Stimulated activated CD8-positive, alpha-beta memory T cell treated with anti-CD3 and anti-CD28 coated beads, Interleukin-12 subunit alpha, Interleukin-12 subunit beta, amount 100 ng/mL, for 4 hours (primary cell): ENCODE data around the gene ST3GAL6.

ENCODE experiments used
- DNase-seq: peaks from one replicate; pipeline ENCODE4 v3.0.0-alpha.2; 2020; ENCODE audit warnings: low read depth

The ST3GAL6 gene

GRCh38 chr3:98777286-98777685 is 14.1 kb downstream of the ST3GAL6 start:
- DNase-seq = no peak

GRCh38 chr3:98777801-98778220 is 14.7 kb downstream of the ST3GAL6 start:
- DNase-seq = no peak

- DNase-seq = no peak
Measured at GRCh38 chr3:98778383-98778782, 15.2 kb downstream of the ST3GAL6 start.

GRCh38 chr3:98778852-98779413 is 15.8 kb downstream of the ST3GAL6 start:
- no peak for DNase-seq

GRCh38 chr3:98779541-98780335 is 16.6 kb downstream of the ST3GAL6 start:
- DNase-seq = no peak

- DNase-seq = no peak
Measured at GRCh38 chr3:98780343-98780742, 17.2 kb downstream of the ST3GAL6 start.

GRCh38 chr3:98782824-98783500 is 19.8 kb downstream of the ST3GAL6 start:
- DNase-seq = no peak

GRCh38 chr3:98784042-98784441 is 20.9 kb downstream of the ST3GAL6 start:
- DNase-seq = no peak

GRCh38 chr3:98784666-98785600 is 21.8 kb downstream of the ST3GAL6 start:
- DNase-seq = no peak

- DNase-seq = no peak
Measured at GRCh38 chr3:98786364-98787006, 23.3 kb downstream of the ST3GAL6 start.

- DNase-seq = no peak
Measured at GRCh38 chr3:98787181-98787580, 24.0 kb downstream of the ST3GAL6 start.

- DNase-seq = no peak
Measured at GRCh38 chr3:98788651-98789050, 25.5 kb downstream of the ST3GAL6 start.

GRCh38 chr3:98791341-98792325 is 28.5 kb downstream of the ST3GAL6 start:
- no peak for DNase-seq

GRCh38 chr3:98793971-98794370 is 30.8 kb downstream of the ST3GAL6 start:
- DNase-seq = no peak

GRCh38 chr3:98796334-98796733 is 33.2 kb downstream of the ST3GAL6 start:
- no peak for DNase-seq

- no peak for DNase-seq
Measured at GRCh38 chr3:98797905-98798304, 34.8 kb downstream of the ST3GAL6 start.

- no peak for DNase-seq
Measured at GRCh38 chr3:98798820-98799219, 35.7 kb downstream of the ST3GAL6 start.

- DNase-seq = no peak
Measured at GRCh38 chr3:98799479-98799878, 36.3 kb downstream of the ST3GAL6 start.

- no peak for DNase-seq
Measured at GRCh38 chr3:98800401-98800800, 37.3 kb downstream of the ST3GAL6 start.

- no peak for DNase-seq
Measured at GRCh38 chr3:98801043-98801747, 38.1 kb downstream of the ST3GAL6 start.
